Measurements from ENCODE around the gene LTBP1. TPM values are rescaled to one million over a fixed set of nuclear protein-coding genes. Genes with fewer than 3 reads are reported as not detected.

LTBP1 gene
- total RNA-seq, 5 donors from 2014 or later (not counting 1 experiment from before 2014, with no cell fraction given): 0.16 to 0.76 (median 0.43) TPM

DNA sequence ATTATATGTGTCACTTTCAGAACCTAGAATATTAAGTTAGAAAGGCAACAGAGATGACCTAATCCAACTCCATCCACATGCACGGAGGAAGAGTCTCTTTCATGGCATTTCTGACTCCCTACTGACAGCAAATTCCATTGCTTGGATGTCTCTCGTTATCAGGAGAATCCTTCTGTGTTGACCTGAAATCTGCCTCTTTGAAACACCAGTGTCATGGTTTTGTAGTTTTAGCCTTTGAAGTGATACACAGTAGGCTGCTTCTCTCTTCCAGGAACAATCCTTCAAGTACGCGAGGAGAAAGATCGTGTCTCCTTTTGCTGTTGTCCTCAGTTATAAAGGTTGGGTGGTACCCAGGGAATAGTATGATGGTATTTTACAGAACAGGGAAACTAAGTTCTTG lies 327.8 kb downstream of the LTBP1 start:
- WGBS (ENCODE audit: insufficient coverage): 83% methylated on average over 3 of the region's 5 CpGs
- Mint-ChIP-seq H3K9me3 (no peaks in the 10 kb centered on the region), H3K4me3 (no peak overlapping the region), H3K27me3 (peaks cover 0 to 4% of the 10 kb centered on the region in 2 donors), H3K36me3 (no peaks in the 10 kb centered on the region), H3K4me1 (peaks cover 0 to 18% (median 5%) of the 10 kb centered on the region in 3 donors), H3K27ac (no peak overlapping the region)
- no peak overlapping the region for H3K27ac ChIP-seq (ENCODE audit: low read length)
- no peak overlapping the region for H3K4me3 ChIP-seq (ENCODE audit: control insufficient read depth in 1 of 2, extremely low read depth in 1 of 2, low read length in 1 of 2)
- ChIA-PET POLR2A (no interaction called here), CTCF (no interaction called here)
- ATAC-seq (replicated peaks in 1 of 4): no peak
- peaks cover 0 to 8% of the 10 kb centered on the region in 2 experiments for H3K4me1 ChIP-seq (ENCODE audit: control insufficient read depth in 1 of 2, extremely low read depth in 1 of 2, insufficient read depth in 2 of 2, low read length in 2 of 2)
- H3K27me3 ChIP-seq (replicated peaks in 1 of 2; ENCODE audit: control insufficient read depth in 2 of 2, extremely low read depth in 1 of 2, insufficient read depth in 2 of 2, low read length in 1 of 2): no peaks in the 10 kb centered on the region
- DNase-seq: no peak
- H3K36me3 ChIP-seq (ENCODE audit: control insufficient read depth in 2 of 2, extremely low read depth in 1 of 2, insufficient read depth in 1 of 2, low read length in 1 of 2): no peaks in the 10 kb centered on the region
- H3K9me3 ChIP-seq: no peaks in the 10 kb centered on the region

DNA sequence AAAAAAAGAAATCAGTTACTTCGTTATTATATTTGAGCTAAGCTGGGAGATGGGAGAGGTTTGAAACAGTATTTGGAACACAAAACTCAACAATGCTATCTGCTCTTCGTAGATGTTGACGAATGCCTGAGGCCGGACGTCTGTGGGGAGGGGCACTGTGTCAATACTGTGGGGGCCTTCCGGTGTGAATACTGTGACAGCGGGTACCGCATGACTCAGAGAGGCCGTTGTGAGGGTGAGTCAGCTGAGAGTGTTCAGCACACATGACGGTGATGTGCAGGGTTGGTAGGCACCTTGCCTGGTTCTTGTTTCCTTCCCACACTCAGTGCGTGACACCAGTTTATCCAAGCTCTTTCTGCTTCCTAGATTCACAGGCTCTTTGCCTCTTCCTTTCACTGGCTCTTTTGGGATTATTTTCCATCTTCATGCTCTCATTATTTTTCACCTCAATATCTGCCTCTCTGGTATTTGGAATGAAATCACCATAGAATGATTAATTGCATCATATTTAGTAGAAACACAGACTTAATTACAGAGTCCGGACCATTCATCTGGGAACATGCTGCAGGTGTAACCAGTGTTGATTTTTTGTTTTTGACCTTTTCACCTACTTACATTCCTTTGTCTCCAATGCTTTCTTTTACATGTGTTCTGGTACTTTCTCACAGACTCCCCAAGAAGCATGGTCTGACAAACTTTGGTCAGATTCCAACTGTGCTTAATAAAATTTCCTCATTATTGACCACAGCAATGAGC lies 329.1 kb downstream of the LTBP1 start:
- POLR2A ChIA-PET: no interaction called here
- Histone ChIP-seq H3K27me3 (replicated peaks in 1 of 2; ENCODE audit: control insufficient read depth in 2 of 2, extremely low read depth in 1 of 2, insufficient read depth in 2 of 2, low read length in 1 of 2) (no peaks in the 10 kb centered on the region), H3K9me3 (no peaks in the 10 kb centered on the region), H3K4me3 (ENCODE audit: control insufficient read depth in 1 of 2, extremely low read depth in 1 of 2, low read length in 1 of 2) (no peak overlapping the region), H3K36me3 (ENCODE audit: control insufficient read depth in 2 of 2, extremely low read depth in 1 of 2, insufficient read depth in 1 of 2, low read length in 1 of 2) (no peaks in the 10 kb centered on the region), H3K4me1 (ENCODE audit: control insufficient read depth in 1 of 2, extremely low read depth in 1 of 2, insufficient read depth in 2 of 2, low read length in 2 of 2) (peaks cover 0 to 8% of the 10 kb centered on the region in 2 experiments), H3K27ac (ENCODE audit: low read length) (peak overlapping the region; percentile 63)
- H3K4me3 Mint-ChIP-seq: no peak overlapping the region
- no peaks in the 10 kb centered on the region for H3K36me3 Mint-ChIP-seq
- peak in 32 of 35 experiments; percentile 1 to 73 (median 37) for DNase-seq
- peaks cover 0 to 2% of the 10 kb centered on the region in 2 donors for H3K27me3 Mint-ChIP-seq
- peak; percentile 31 to 88 (median 61) for ATAC-seq (replicated peaks in 1 of 4)
- CTCF ChIA-PET: no interaction called here
- H3K9me3 Mint-ChIP-seq: no peaks in the 10 kb centered on the region
- 92% methylated on average over 2 of the region's 12 CpGs for whole genome bisulfite sequencing (ENCODE audit: insufficient coverage)
- peak overlapping the region in 1 of 2 donors; percentile 50 for H3K27ac Mint-ChIP-seq
- H3K4me1 Mint-ChIP-seq: peaks cover 0 to 18% (median 5%) of the 10 kb centered on the region in 3 donors

DNA sequence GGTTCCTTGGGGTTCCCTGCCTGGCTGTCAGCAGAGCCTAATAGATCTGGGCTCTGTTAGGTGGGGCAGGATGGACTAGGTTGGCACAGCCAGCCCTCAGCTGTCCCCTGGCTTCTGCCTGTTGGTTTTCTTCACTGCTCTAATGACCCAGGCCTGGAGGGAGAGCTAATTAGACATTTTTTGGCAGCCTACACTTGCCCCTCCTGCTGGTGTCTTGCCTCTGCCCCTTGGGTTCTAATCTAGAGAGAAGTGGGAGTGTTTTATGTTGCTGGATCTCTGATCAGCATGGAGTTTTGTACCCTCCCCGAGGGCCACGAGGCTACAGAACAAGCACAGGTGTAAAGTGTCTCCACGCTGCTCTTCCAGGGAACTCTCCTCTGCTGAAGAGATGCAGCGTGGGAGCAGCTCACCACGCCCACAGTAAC lies 330.3 kb downstream of the LTBP1 start:
- Mint-ChIP-seq H3K27me3 (peaks cover 0 to 2% of the 10 kb centered on the region in 2 donors), H3K9me3 (no peaks in the 10 kb centered on the region), H3K4me1 (peaks cover 0 to 12% (median 2%) of the 10 kb centered on the region in 3 donors), H3K27ac (no peak overlapping the region), H3K36me3 (no peaks in the 10 kb centered on the region), H3K4me3 (no peak overlapping the region)
- Histone ChIP-seq H3K4me1 (ENCODE audit: control insufficient read depth in 1 of 2, extremely low read depth in 1 of 2, insufficient read depth in 2 of 2, low read length in 2 of 2) (peaks cover 0 to 8% of the 10 kb centered on the region in 2 experiments), H3K9me3 (no peaks in the 10 kb centered on the region), H3K27ac (ENCODE audit: low read length) (no peak overlapping the region), H3K36me3 (ENCODE audit: control insufficient read depth in 2 of 2, extremely low read depth in 1 of 2, insufficient read depth in 1 of 2, low read length in 1 of 2) (no peaks in the 10 kb centered on the region), H3K27me3 (replicated peaks in 1 of 2; ENCODE audit: control insufficient read depth in 2 of 2, extremely low read depth in 1 of 2, insufficient read depth in 2 of 2, low read length in 1 of 2) (no peaks in the 10 kb centered on the region), H3K4me3 (ENCODE audit: control insufficient read depth in 1 of 2, extremely low read depth in 1 of 2, low read length in 1 of 2) (no peak overlapping the region)
- ATAC-seq (replicated peaks in 1 of 4) (no peak), DNase-seq (no peak)
- ChIA-PET POLR2A (no interaction called here), CTCF (no interaction called here)
- 83% methylated on average over 4 of the region's 5 CpGs for WGBS (ENCODE audit: insufficient coverage)

DNA sequence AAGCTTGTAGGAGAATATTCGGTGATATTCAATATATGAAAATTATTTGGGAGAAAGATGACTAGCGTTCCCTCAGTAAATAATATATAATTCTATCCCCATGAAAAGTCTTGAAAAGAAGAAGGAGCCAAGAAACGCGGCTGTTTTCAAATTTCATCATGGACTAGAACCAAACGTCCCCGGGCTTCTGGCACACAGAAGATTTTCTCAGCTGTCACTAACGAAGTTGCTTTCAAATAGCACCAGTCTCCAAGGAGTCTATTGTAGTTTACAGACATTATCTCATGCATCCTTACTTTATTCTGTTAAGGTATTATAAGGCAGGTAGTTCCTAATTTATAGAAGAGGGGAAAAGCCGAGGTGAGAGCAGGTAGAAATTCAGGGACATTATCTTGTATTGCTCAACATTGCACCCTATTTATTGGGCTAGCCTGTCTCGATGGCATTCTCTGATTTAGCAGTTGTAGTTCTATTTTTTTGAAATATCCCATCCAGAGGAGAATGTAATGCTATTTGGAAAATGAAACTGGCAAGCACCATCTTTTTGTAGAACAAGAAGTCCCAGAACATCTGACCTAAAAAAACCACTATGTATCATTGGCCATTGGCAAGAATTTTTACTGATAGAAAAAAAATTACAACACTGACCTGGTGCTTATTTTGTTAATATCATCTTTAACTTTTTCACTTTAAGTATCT lies 331.6 kb downstream of the LTBP1 start:
- no peak for DNase-seq
- H3K4me3 Mint-ChIP-seq: no peak overlapping the region
- no peaks in the 10 kb centered on the region for H3K9me3 ChIP-seq
- H3K27me3 Mint-ChIP-seq: peaks cover 0 to 2% of the 10 kb centered on the region in 2 donors
- no peaks in the 10 kb centered on the region for H3K36me3 ChIP-seq (ENCODE audit: control insufficient read depth in 2 of 2, extremely low read depth in 1 of 2, insufficient read depth in 1 of 2, low read length in 1 of 2)
- H3K9me3 Mint-ChIP-seq: no peaks in the 10 kb centered on the region
- peaks cover 0 to 5% of the 10 kb centered on the region in 2 experiments for H3K4me1 ChIP-seq (ENCODE audit: control insufficient read depth in 1 of 2, extremely low read depth in 1 of 2, insufficient read depth in 2 of 2, low read length in 2 of 2)
- H3K27me3 ChIP-seq (replicated peaks in 1 of 2; ENCODE audit: control insufficient read depth in 2 of 2, extremely low read depth in 1 of 2, insufficient read depth in 2 of 2, low read length in 1 of 2): no peaks in the 10 kb centered on the region
- POLR2A ChIA-PET: interaction anchor here in 1 of 2 donors (0.6 kb wide), 1 partner anchor 83 kb away, joined by 4 read pairs; no protein-coding TSS in a partner anchor
- no peak overlapping the region for H3K4me3 ChIP-seq (ENCODE audit: control insufficient read depth in 1 of 2, extremely low read depth in 1 of 2, low read length in 1 of 2)
- CTCF ChIA-PET: interaction anchor here in 1 of 2 donors (0.7 kb wide), 1 partner anchor 163 kb away, joined by 3 read pairs; no protein-coding TSS in a partner anchor
- no peak overlapping the region for H3K27ac ChIP-seq (ENCODE audit: low read length)
- H3K4me1 Mint-ChIP-seq: peaks cover 0 to 6% (median 0%) of the 10 kb centered on the region in 3 donors
- H3K36me3 Mint-ChIP-seq: no peaks in the 10 kb centered on the region
- no peak overlapping the region for H3K27ac Mint-ChIP-seq
- WGBS (ENCODE audit: insufficient coverage): no CpG with 5 or more reads among the region's 9 CpGs
- no peak for ATAC-seq (replicated peaks in 1 of 4)

DNA sequence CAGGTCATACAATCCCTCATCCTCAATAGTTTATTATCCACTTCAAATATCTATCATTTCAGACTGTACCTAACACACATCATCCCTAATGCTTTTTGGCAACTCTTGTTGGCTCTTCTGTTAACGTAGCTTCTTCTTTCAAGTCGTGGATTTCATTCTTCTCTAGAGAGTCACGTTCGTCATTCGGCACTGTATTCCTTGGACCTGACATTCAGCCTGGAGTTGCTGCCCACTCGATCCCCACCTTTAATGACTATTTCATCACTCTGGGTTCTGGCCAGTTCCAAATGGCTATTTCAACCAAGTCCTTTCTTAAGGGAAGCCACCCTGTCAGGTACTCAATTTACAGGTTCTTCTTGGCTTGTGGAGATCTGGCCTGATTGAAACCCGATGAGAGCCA lies 337.5 kb downstream of the LTBP1 start:
- ATAC-seq (replicated peaks in 1 of 4) (no peak), DNase-seq (no peak)
- Mint-ChIP-seq H3K4me3 (no peak overlapping the region), H3K27ac (no peak overlapping the region), H3K27me3 (peaks cover 0 to 15% of the 10 kb centered on the region in 2 donors), H3K9me3 (no peaks in the 10 kb centered on the region), H3K4me1 (no peaks in the 10 kb centered on the region), H3K36me3 (no peaks in the 10 kb centered on the region)
- H3K9me3 ChIP-seq: no peaks in the 10 kb centered on the region
- H3K27ac ChIP-seq (ENCODE audit: low read length): no peak overlapping the region
- H3K27me3 ChIP-seq (replicated peaks in 1 of 2; ENCODE audit: control insufficient read depth in 2 of 2, extremely low read depth in 1 of 2, insufficient read depth in 2 of 2, low read length in 1 of 2): no peaks in the 10 kb centered on the region
- H3K4me1 ChIP-seq (ENCODE audit: control insufficient read depth in 1 of 2, extremely low read depth in 1 of 2, insufficient read depth in 2 of 2, low read length in 2 of 2): no peaks in the 10 kb centered on the region
- WGBS (ENCODE audit: insufficient coverage): 93% methylated on average over 6 of the region's 7 CpGs
- H3K36me3 ChIP-seq (ENCODE audit: control insufficient read depth in 2 of 2, extremely low read depth in 1 of 2, insufficient read depth in 1 of 2, low read length in 1 of 2): no peaks in the 10 kb centered on the region
- POLR2A ChIA-PET: interaction anchor here in 1 of 2 donors (0.5 kb wide), 1 partner anchor 531 kb away, joined by 3 read pairs; no protein-coding TSS in a partner anchor
- CTCF ChIA-PET: interaction anchor here in 1 of 2 donors (0.6 kb wide), 1 partner anchor 25 kb away, joined by 3 read pairs; no protein-coding TSS in a partner anchor
- no peak overlapping the region for H3K4me3 ChIP-seq (ENCODE audit: control insufficient read depth in 1 of 2, extremely low read depth in 1 of 2, low read length in 1 of 2)

DNA sequence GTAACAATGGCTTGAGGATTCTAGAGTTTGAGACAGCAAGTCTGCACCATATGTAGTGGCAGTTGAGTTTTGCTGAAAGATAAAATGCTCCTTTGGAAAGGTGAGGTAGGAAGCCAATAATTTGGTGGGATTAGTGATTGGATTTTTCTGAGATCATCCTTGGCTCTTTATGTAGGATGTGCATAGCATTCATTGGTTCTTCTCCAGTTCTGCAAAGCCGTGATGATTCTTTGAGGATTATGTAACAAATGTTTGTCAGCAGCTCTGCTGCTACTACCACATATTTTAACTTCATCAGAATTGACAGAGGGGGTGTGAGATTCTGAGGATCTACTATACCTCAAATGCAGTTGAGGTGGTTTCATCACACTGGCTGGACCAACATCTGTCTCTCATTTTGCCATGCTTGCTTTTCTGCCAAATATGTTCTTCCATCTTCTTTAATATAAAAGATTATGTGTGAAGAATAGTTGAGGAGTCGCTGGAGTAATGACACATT lies 340.8 kb downstream of the LTBP1 start:
- WGBS (ENCODE audit: insufficient coverage): no CpG with 5 or more reads among the region's 2 CpGs
- DNase-seq (no peak), ATAC-seq (replicated peaks in 1 of 4) (no peak)
- H3K27me3 Mint-ChIP-seq: peaks cover 0 to 15% of the 10 kb centered on the region in 2 donors
- no peaks in the 10 kb centered on the region for H3K36me3 Mint-ChIP-seq
- Histone ChIP-seq H3K4me1 (ENCODE audit: control insufficient read depth in 1 of 2, extremely low read depth in 1 of 2, insufficient read depth in 2 of 2, low read length in 2 of 2) (no peaks in the 10 kb centered on the region), H3K4me3 (ENCODE audit: control insufficient read depth in 1 of 2, extremely low read depth in 1 of 2, low read length in 1 of 2) (no peak overlapping the region), H3K9me3 (no peaks in the 10 kb centered on the region), H3K27ac (ENCODE audit: low read length) (no peak overlapping the region), H3K27me3 (replicated peaks in 1 of 2; ENCODE audit: control insufficient read depth in 2 of 2, extremely low read depth in 1 of 2, insufficient read depth in 2 of 2, low read length in 1 of 2) (no peaks in the 10 kb centered on the region), H3K36me3 (ENCODE audit: control insufficient read depth in 2 of 2, extremely low read depth in 1 of 2, insufficient read depth in 1 of 2, low read length in 1 of 2) (no peaks in the 10 kb centered on the region)
- no peak overlapping the region for H3K4me3 Mint-ChIP-seq
- POLR2A ChIA-PET: no interaction called here
- H3K4me1 Mint-ChIP-seq: no peaks in the 10 kb centered on the region
- no peaks in the 10 kb centered on the region for H3K9me3 Mint-ChIP-seq
- no peak overlapping the region for H3K27ac Mint-ChIP-seq
- CTCF ChIA-PET: no interaction called here

Measured in T-cell (primary cell).